ENCODE measurements around the gene RDH11. TPM values are rescaled to one million over a fixed set of nuclear protein-coding genes. Genes with fewer than 3 reads are reported as not detected.

RDH11 gene
- total RNA-seq, 2 experiments from 2014 or later, result 13.6 to 14.2 TPM

- H3K9me3 ChIP-seq (ENCODE audit: control insufficient read depth in 1 of 2, insufficient read depth in 1 of 2, low read length in 2 of 2), result no peaks in the 10 kb centered on the region
- intact Hi-C loops (cut with DNase I, micrococcal nuclease), result no loop called here
- H3K27me3 ChIP-seq (ENCODE audit: control insufficient read depth in 1 of 2, insufficient read depth in 2 of 2, low read length in 2 of 2), result no peaks in the 10 kb centered on the region
- no peak overlapping the region for H3K27ac Mint-ChIP-seq
- POLR2A ChIA-PET, result no interaction called here
- CTCF ChIA-PET, result interaction anchor here (0.6 kb wide), 1 partner anchor 1727 kb away, joined by 3 read pairs; no protein-coding TSS in a partner anchor
- H3K4me1 ChIP-seq (ENCODE audit: insufficient read depth, low read length), result peaks cover 4% of the 10 kb centered on the region
- H3K27ac ChIP-seq (ENCODE audit: low read depth in 1 of 2, low read length in 2 of 2), result no peak overlapping the region
- H3K4me3 Mint-ChIP-seq, result no peak overlapping the region
- no peaks in the 10 kb centered on the region for H3K9me3 Mint-ChIP-seq
- peaks cover 28% of the 10 kb centered on the region for H3K4me1 Mint-ChIP-seq (ENCODE audit: low read depth)
- TF ChIP-seq, protein P1, sequence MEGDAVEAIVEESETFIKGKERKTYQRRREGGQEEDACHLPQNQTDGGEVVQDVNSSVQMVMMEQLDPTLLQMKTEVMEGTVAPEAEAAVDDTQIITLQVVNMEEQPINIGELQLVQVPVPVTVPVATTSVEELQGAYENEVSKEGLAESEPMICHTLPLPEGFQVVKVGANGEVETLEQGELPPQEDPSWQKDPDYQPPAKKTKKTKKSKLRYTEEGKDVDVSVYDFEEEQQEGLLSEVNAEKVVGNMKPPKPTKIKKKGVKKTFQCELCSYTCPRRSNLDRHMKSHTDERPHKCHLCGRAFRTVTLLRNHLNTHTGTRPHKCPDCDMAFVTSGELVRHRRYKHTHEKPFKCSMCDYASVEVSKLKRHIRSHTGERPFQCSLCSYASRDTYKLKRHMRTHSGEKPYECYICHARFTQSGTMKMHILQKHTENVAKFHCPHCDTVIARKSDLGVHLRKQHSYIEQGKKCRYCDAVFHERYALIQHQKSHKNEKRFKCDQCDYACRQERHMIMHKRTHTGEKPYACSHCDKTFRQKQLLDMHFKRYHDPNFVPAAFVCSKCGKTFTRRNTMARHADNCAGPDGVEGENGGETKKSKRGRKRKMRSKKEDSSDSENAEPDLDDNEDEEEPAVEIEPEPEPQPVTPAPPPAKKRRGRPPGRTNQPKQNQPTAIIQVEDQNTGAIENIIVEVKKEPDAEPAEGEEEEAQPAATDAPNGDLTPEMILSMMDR (IDR thresholded peaks at IDR 0.05), result no peak
- peaks cover 57% of the 10 kb centered on the region for H3K36me3 Mint-ChIP-seq (ENCODE audit: low read depth)
- ATAC-seq (ENCODE audit: poor library complexity), result no peak
- H3K4me3 ChIP-seq (ENCODE audit: low read length), result no peak overlapping the region
- DNase-seq, result peak in 1 of 14 experiments; percentile 26
- H3K36me3 ChIP-seq (ENCODE audit: insufficient read depth, low read length), result peaks cover 41% of the 10 kb centered on the region
- no peaks in the 10 kb centered on the region for H3K27me3 Mint-ChIP-seq
Observed at GRCh38 chr14:67680121-67680602, 15.4 kb downstream of the RDH11 start.

GRCh38 chr14:67679006-67679405, 16.6 kb downstream of the RDH11 start:
- Mint-ChIP-seq H3K4me3 (no peak overlapping the region), H3K27me3 (no peaks in the 10 kb centered on the region), H3K27ac (no peak overlapping the region), H3K36me3 (ENCODE audit: low read depth) (peaks cover 46% of the 10 kb centered on the region), H3K9me3 (no peaks in the 10 kb centered on the region), H3K4me1 (ENCODE audit: low read depth) (peaks cover 26% of the 10 kb centered on the region)
- intact Hi-C loops (cut with DNase I, micrococcal nuclease), result loop anchor here in 1 of 2 experiments (5.0 kb wide), 1 partner anchor 317 kb away; the partner anchor contains the start of gene EIF2S1
- ATAC-seq (ENCODE audit: poor library complexity) (no peak), DNase-seq (no peak)
- ChIA-PET CTCF (interaction anchor here (0.7 kb wide), 1 partner anchor 12 kb away, joined by 3 read pairs; no protein-coding TSS in a partner anchor), POLR2A (no interaction called here)
- Histone ChIP-seq H3K27ac (ENCODE audit: low read depth in 1 of 2, low read length in 2 of 2) (no peak overlapping the region), H3K36me3 (ENCODE audit: insufficient read depth, low read length) (peaks cover 36% of the 10 kb centered on the region), H3K4me1 (ENCODE audit: insufficient read depth, low read length) (peaks cover 8% of the 10 kb centered on the region), H3K27me3 (ENCODE audit: control insufficient read depth in 1 of 2, insufficient read depth in 2 of 2, low read length in 2 of 2) (no peaks in the 10 kb centered on the region), H3K9me3 (ENCODE audit: control insufficient read depth in 1 of 2, insufficient read depth in 1 of 2, low read length in 2 of 2) (no peaks in the 10 kb centered on the region), H3K4me3 (ENCODE audit: low read length) (no peak overlapping the region)
- TF ChIP-seq, protein P1 (IDR thresholded peaks at IDR 0.05), result no peak

GRCh38 chr14:67675219-67675582, 20.4 kb downstream of the RDH11 start:
- H3K36me3 Mint-ChIP-seq (ENCODE audit: low read depth), result peaks cover 13% of the 10 kb centered on the region
- Histone ChIP-seq H3K36me3 (ENCODE audit: insufficient read depth, low read length) (peaks cover 13% of the 10 kb centered on the region), H3K4me1 (ENCODE audit: insufficient read depth, low read length) (peaks cover 33% of the 10 kb centered on the region), H3K27me3 (ENCODE audit: control insufficient read depth in 1 of 2, insufficient read depth in 2 of 2, low read length in 2 of 2) (no peaks in the 10 kb centered on the region), H3K27ac (ENCODE audit: low read depth in 1 of 2, low read length in 2 of 2) (peak overlapping the region; percentile 50 to 92), H3K4me3 (ENCODE audit: low read length) (peak overlapping the region; percentile 83), H3K9me3 (ENCODE audit: control insufficient read depth in 1 of 2, insufficient read depth in 1 of 2, low read length in 2 of 2) (no peaks in the 10 kb centered on the region)
- DNase-seq (no peak), ATAC-seq (ENCODE audit: poor library complexity) (no peak)
- intact Hi-C loops (cut with DNase I, micrococcal nuclease), result loop anchor here (2.0 to 5.0 kb wide), 2 partner anchors 20 to 313 kb away; partner anchors contain the start of genes EIF2S1 (in 1 of the 2) and RDH11 (in 1 of the 2)
- H3K27me3 Mint-ChIP-seq, result no peaks in the 10 kb centered on the region
- peaks cover 38% of the 10 kb centered on the region for H3K4me1 Mint-ChIP-seq (ENCODE audit: low read depth)
- ChIA-PET CTCF (interaction anchor here (1.4 to 3.7 kb wide), 4 partner anchors 20 to 75 kb away, joined by 5 to 21 read pairs (median 15); partner anchors contain the start of genes PIGH and RDH11), POLR2A (interaction anchor here (1.0 to 4.3 kb wide), 4 partner anchors 14 to 75 kb away, joined by 4 to 42 read pairs (median 6); partner anchors contain the start of genes PIGH and RDH11)
- TF ChIP-seq, protein P1 (IDR thresholded peaks at IDR 0.05), result no peak
- peak overlapping the region; percentile 91 for H3K4me3 Mint-ChIP-seq
- H3K9me3 Mint-ChIP-seq, result no peaks in the 10 kb centered on the region
- H3K27ac Mint-ChIP-seq, result peak overlapping the region; percentile 89
